Mammary epithelial cell (primary cell): ENCODE data around the gene PDE11A.

Experiments used
- CTCF ChIP-seq, 2 donors: IDR thresholded peaks in 1 of 2; conservative IDR thresholded peaks in 1 of 2; 2 replicates each; pipeline ENCODE4 v1.5.1; 2011 to 2012; ENCODE audit warnings: inconsistent platforms in 2 of 2, low read length in 2 of 2, mild to moderate bottlenecking in 2 of 2, control low read depth in 1 of 2, low read depth in 1 of 2; ENCODE audit not compliant: insufficient read depth in 1 of 2; ENCODE audit errors: extremely low read depth in 1 of 2
- EZH2 ChIP-seq: IDR thresholded peaks from 2 replicates; pipeline ENCODE4 v1.6.1; 2012; ENCODE audit warnings: low read length, inconsistent platforms, borderline replicate concordance

GRCh38 chr2:177735318-177735803 is 337.2 kb downstream of the PDE11A start:
- TF ChIP-seq CTCF (conservative IDR thresholded peaks at IDR 0.05 in 1 of 2, IDR thresholded peaks at IDR 0.05 in 1 of 2; ENCODE audit: extremely low read depth in 1 of 2, insufficient read depth in 1 of 2, low read depth in 1 of 2, low read length in 2 of 2) (no peak), EZH2 (no peak)
